MM.1S (cell line): ENCODE measurements around the gene SLC23A2.

ENCODE experiments used
- DNase-seq: peaks from one replicate; pipeline ENCODE4 v3.0.0-alpha.2; 2015
- H2AFZ ChIP-seq: fragments of 300-600 bp; sonication (generic); 2 replicates; pipeline ENCODE4 v1.6.0; 2016; ENCODE audit warnings: antibody characterized with exemption, low read length
- H3F3A ChIP-seq: fragments of 300-600 bp; sonication (generic); 2 replicates; pipeline ENCODE4 v1.6.1; 2016; ENCODE audit warnings: mild to moderate bottlenecking, antibody characterized with exemption, low read length, moderate library complexity, mixed read lengths; ENCODE audit not compliant: insufficient read depth
- H3K27ac ChIP-seq: fragments of 300-600 bp; sonication (generic); 2 replicates; pipeline ENCODE4 v1.5.1; 2016; ENCODE audit warnings: mild to moderate bottlenecking, low read length
- H3K27me3 ChIP-seq: fragments of 300-600 bp; sonication (generic); replicated peaks from 2 replicates; pipeline ENCODE4 v1.6.0; 2016; ENCODE audit warnings: low read length; ENCODE audit not compliant: insufficient read depth
- H3K36me3 ChIP-seq: fragments of 300-600 bp; sonication (generic); replicated peaks from 2 replicates; pipeline ENCODE4 v1.6.1; 2016; ENCODE audit warnings: mild to moderate bottlenecking, low read length, mixed read lengths; ENCODE audit not compliant: insufficient read depth
- H3K4me1 ChIP-seq: fragments of 300-600 bp; sonication (generic); 2 replicates; pipeline ENCODE4 v1.6.1; 2016; ENCODE audit warnings: low read length, mixed read lengths
- H3K4me2 ChIP-seq: fragments of 300-600 bp; sonication (generic); 2 replicates; pipeline ENCODE4 v1.6.0; 2016; ENCODE audit warnings: low read depth, low read length
- H3K4me3 ChIP-seq: fragments of 300-600 bp; sonication (generic); 2 replicates; pipeline ENCODE4 v1.5.1; 2016; ENCODE audit warnings: low read length, mixed read lengths
- H3K79me2 ChIP-seq: fragments of 300-600 bp; sonication (generic); 2 replicates; pipeline ENCODE4 v1.6.1; 2016; ENCODE audit warnings: mixed run types, low read length, mixed read lengths
- H3K9ac ChIP-seq: fragments of 300-600 bp; sonication (generic); 2 replicates; pipeline ENCODE4 v1.6.1; 2016; ENCODE audit warnings: low read length, mixed read lengths
- H3K9me2 ChIP-seq: fragments of 300-600 bp; sonication (generic); replicated peaks from 2 replicates; pipeline ENCODE4 v1.6.1; 2016; ENCODE audit warnings: mild to moderate bottlenecking, low read length, mixed read lengths; ENCODE audit not compliant: insufficient read depth
- H3K9me3 ChIP-seq: fragments of 300-600 bp; sonication (generic); replicated peaks from 2 replicates; pipeline ENCODE4 v1.6.1; 2016; ENCODE audit warnings: mild to moderate bottlenecking, low read length, mixed read lengths; ENCODE audit not compliant: insufficient read depth
- H4K20me1 ChIP-seq: fragments of 300-600 bp; sonication (generic); 2 replicates; pipeline ENCODE4 v1.6.1; 2016; ENCODE audit warnings: mild to moderate bottlenecking, low read length, moderate library complexity, mixed read lengths; ENCODE audit not compliant: insufficient read depth
- CTCF ChIP-seq: fragments of 300-600 bp; sonication (generic); IDR thresholded peaks from 2 replicates; pipeline ENCODE4 v1.5.1; 2016; ENCODE audit warnings: antibody characterized with exemption, low read length, mixed read lengths
- EZH2 ChIP-seq: fragments of 300-600 bp; sonication (generic); optimal IDR thresholded peaks from 2 replicates; pipeline ENCODE3; 2017; ENCODE audit warnings: low read depth, mild to moderate bottlenecking, antibody characterized with exemption, low read length, mixed read lengths
- EZH2phosphoT487 ChIP-seq: fragments of 300-600 bp; sonication (generic); IDR thresholded peaks from 2 replicates; pipeline ENCODE4 v1.6.1; 2018; ENCODE audit warnings: antibody characterized with exemption, low read length

SLC23A2 gene

GRCh38 chr20:4840801-4841200, 160.5 kb downstream of the SLC23A2 start:
- no peaks in the 10 kb centered on the region for H3K27me3 ChIP-seq
- no peaks in the 10 kb centered on the region for H4K20me1 ChIP-seq
- no peaks in the 10 kb centered on the region for H3K79me2 ChIP-seq
- no peaks in the 10 kb centered on the region for H3K4me1 ChIP-seq
- no peaks in the 10 kb centered on the region for H3K9me3 ChIP-seq
- no peak for DNase-seq
- H3F3A ChIP-seq = no peaks in the 10 kb centered on the region
- H3K9me2 ChIP-seq = no peaks in the 10 kb centered on the region
- no peak overlapping the region for H3K27ac ChIP-seq
- H3K36me3 ChIP-seq = no peaks in the 10 kb centered on the region
- TF ChIP-seq EZH2 (no peak), CTCF (no peak)
- no peak overlapping the region for H3K4me2 ChIP-seq
- no peak overlapping the region for H2AFZ ChIP-seq
- H3K4me3 ChIP-seq = no peak overlapping the region
- H3K9ac ChIP-seq = no peak overlapping the region

- no peak for TF ChIP-seq EZH2phosphoT487
- no peak for TF ChIP-seq EZH2
- TF ChIP-seq CTCF = no peak
- no peak overlapping the region for H3K4me3 ChIP-seq
- no peak overlapping the region for H2AFZ ChIP-seq
- no peak overlapping the region for H3K4me2 ChIP-seq
- no peaks in the 10 kb centered on the region for H3K27me3 ChIP-seq
- no peaks in the 10 kb centered on the region for H3K79me2 ChIP-seq
- no peaks in the 10 kb centered on the region for H3K9me2 ChIP-seq
- H3K9me3 ChIP-seq = no peaks in the 10 kb centered on the region
- no peak for DNase-seq
- H3K4me1 ChIP-seq = no peaks in the 10 kb centered on the region
- H3K9ac ChIP-seq = no peak overlapping the region
- no peaks in the 10 kb centered on the region for H3K36me3 ChIP-seq
- no peak overlapping the region for H3K27ac ChIP-seq
- no peaks in the 10 kb centered on the region for H3F3A ChIP-seq
- no peaks in the 10 kb centered on the region for H4K20me1 ChIP-seq
Observed at GRCh38 chr20:4838526-4838925, 162.8 kb downstream of the SLC23A2 start.

GRCh38 chr20:4837760-4838159, 163.6 kb downstream of the SLC23A2 start:
- Histone ChIP-seq H3K27me3 (no peaks in the 10 kb centered on the region), H3K4me1 (no peaks in the 10 kb centered on the region), H2AFZ (no peak overlapping the region), H3F3A (no peaks in the 10 kb centered on the region), H3K79me2 (no peaks in the 10 kb centered on the region), H3K36me3 (no peaks in the 10 kb centered on the region), H3K9me2 (no peaks in the 10 kb centered on the region), H3K9me3 (no peaks in the 10 kb centered on the region), H3K4me2 (no peak overlapping the region), H3K4me3 (no peak overlapping the region), H3K27ac (no peak overlapping the region), H4K20me1 (no peaks in the 10 kb centered on the region), H3K9ac (no peak overlapping the region)
- no peak for DNase-seq
- TF ChIP-seq EZH2phosphoT487 (no peak), EZH2 (no peak), CTCF (no peak)

GRCh38 chr20:4836935-4837334, 164.4 kb downstream of the SLC23A2 start:
- no peak overlapping the region for H3K9ac ChIP-seq
- no peaks in the 10 kb centered on the region for H3K9me2 ChIP-seq
- H3K27ac ChIP-seq = no peak overlapping the region
- DNase-seq = no peak
- TF ChIP-seq EZH2 = no peak
- no peak for TF ChIP-seq CTCF
- TF ChIP-seq EZH2phosphoT487 = no peak
- no peaks in the 10 kb centered on the region for H3K4me1 ChIP-seq
- H3F3A ChIP-seq = no peaks in the 10 kb centered on the region
- no peaks in the 10 kb centered on the region for H3K9me3 ChIP-seq
- no peaks in the 10 kb centered on the region for H3K36me3 ChIP-seq
- H2AFZ ChIP-seq = no peak overlapping the region
- no peaks in the 10 kb centered on the region for H4K20me1 ChIP-seq
- H3K27me3 ChIP-seq = no peaks in the 10 kb centered on the region
- H3K4me3 ChIP-seq = no peak overlapping the region
- H3K79me2 ChIP-seq = no peaks in the 10 kb centered on the region
- H3K4me2 ChIP-seq = no peak overlapping the region
